BLaER1 treated with 17β-estradiol and CSF1 and Interleukin-3, amounts not matched to agents 10 nM and 100 nM (cell line): ENCODE results near the gene SORBS2.
"Not testable (repeated sequence)": the region's sequence is repeated elsewhere in the genome, so short reads cannot be mapped to it uniquely, and the experiment has no call there.

ENCODE experiments used
- H3K27ac ChIP-seq, 11 experiments: shearing (Covaris generic); formaldehyde crosslinking; 2 replicates each; pipeline ENCODE4 v1.8.1; 2022
- H3K27me3 ChIP-seq, 11 experiments: shearing (Covaris generic); formaldehyde crosslinking; 2 replicates each; pipeline ENCODE4 v1.8.1; 2022
- H3K36me3 ChIP-seq, 11 experiments: shearing (Covaris generic); formaldehyde crosslinking; 2 replicates each; pipeline ENCODE4 v1.8.1; 2022
- H3K4me1 ChIP-seq, 10 experiments: shearing (Covaris generic); formaldehyde crosslinking; 2 replicates each; pipeline ENCODE4 v1.8.1; 2022
- H3K4me2 ChIP-seq, 11 experiments: shearing (Covaris generic); formaldehyde crosslinking; 2 replicates each; pipeline ENCODE4 v1.8.1; 2022
- H3K4me3 ChIP-seq, 10 experiments: shearing (Covaris generic); formaldehyde crosslinking; 2 replicates each; pipeline ENCODE4 v1.8.1; 2022
- H3K9ac ChIP-seq, 11 experiments: shearing (Covaris generic); formaldehyde crosslinking; 2 replicates each; pipeline ENCODE4 v1.8.1; 2022
- H3K9me3 ChIP-seq, 11 experiments: shearing (Covaris generic); formaldehyde crosslinking; replicated peaks in 1 of 11; 2 replicates each; pipeline ENCODE4 v1.8.1; 2022
- H4K20me1 ChIP-seq, 11 experiments: shearing (Covaris generic); formaldehyde crosslinking; 2 replicates each; pipeline ENCODE4 v1.8.1; 2022
- Cebpa-rat ChIP-seq, 11 experiments: shearing (Covaris generic); IDR thresholded peaks; 2 replicates each; pipeline ENCODE4 v1.8.1; 2022

The SORBS2 gene

GRCh38 chr4:185721190-185722028 is 90.6 kb downstream of the SORBS2 start:
- TF ChIP-seq Cebpa-rat (IDR thresholded peaks at IDR 0.05): no peak
- no peaks in the 10 kb centered on the region for H3K9me3 ChIP-seq
- no peaks in the 10 kb centered on the region for H4K20me1 ChIP-seq
- H3K36me3 ChIP-seq: no peaks in the 10 kb centered on the region
- no peak overlapping the region for H3K27ac ChIP-seq
- no peak overlapping the region for H3K4me3 ChIP-seq
- H3K4me1 ChIP-seq: peaks cover 9 to 17% (median 14%) of the 10 kb centered on the region in 10 experiments
- no peaks in the 10 kb centered on the region for H3K27me3 ChIP-seq
- H3K4me2 ChIP-seq: no peak overlapping the region
- H3K9ac ChIP-seq: no peak overlapping the region

- no peaks in the 10 kb centered on the region for H3K36me3 ChIP-seq
- no peak overlapping the region for H3K4me2 ChIP-seq
- no peak overlapping the region for H3K9ac ChIP-seq
- H4K20me1 ChIP-seq: no peaks in the 10 kb centered on the region
- H3K4me3 ChIP-seq: no peak overlapping the region
- no peaks in the 10 kb centered on the region for H3K9me3 ChIP-seq
- H3K27ac ChIP-seq: no peak overlapping the region
- TF ChIP-seq Cebpa-rat (IDR thresholded peaks at IDR 0.05): no peak
- H3K27me3 ChIP-seq: no peaks in the 10 kb centered on the region
- H3K4me1 ChIP-seq: peaks cover 10 to 24% (median 18%) of the 10 kb centered on the region in 10 experiments
Observed at GRCh38 chr4:185719500-185719858, 92.5 kb downstream of the SORBS2 start.

- no peak overlapping the region for H3K27ac ChIP-seq
- TF ChIP-seq Cebpa-rat (IDR thresholded peaks at IDR 0.05): no peak
- no peak overlapping the region for H3K9ac ChIP-seq
- no peaks in the 10 kb centered on the region for H3K27me3 ChIP-seq
- H3K4me1 ChIP-seq: peaks cover 10 to 24% (median 18%) of the 10 kb centered on the region in 10 experiments
- no peaks in the 10 kb centered on the region for H3K9me3 ChIP-seq
- no peak overlapping the region for H3K4me2 ChIP-seq
- H4K20me1 ChIP-seq: no peaks in the 10 kb centered on the region
- no peaks in the 10 kb centered on the region for H3K36me3 ChIP-seq
- no peak overlapping the region for H3K4me3 ChIP-seq
Observed at GRCh38 chr4:185718578-185719499, 93.2 kb downstream of the SORBS2 start.

GRCh38 chr4:185717377-185717741 is 94.6 kb downstream of the SORBS2 start:
- H4K20me1 ChIP-seq: no peaks in the 10 kb centered on the region
- no peak overlapping the region for H3K27ac ChIP-seq
- no peaks in the 10 kb centered on the region for H3K9me3 ChIP-seq
- no peak overlapping the region for H3K9ac ChIP-seq
- no peak overlapping the region for H3K4me3 ChIP-seq
- no peak for TF ChIP-seq Cebpa-rat (IDR thresholded peaks at IDR 0.05)
- H3K4me2 ChIP-seq: peak overlapping the region; percentile 40 to 76 (median 67); a peak in 21 of 22 replicates
- peaks cover 10 to 24% (median 16%) of the 10 kb centered on the region in 10 experiments for H3K4me1 ChIP-seq
- no peaks in the 10 kb centered on the region for H3K27me3 ChIP-seq
- no peaks in the 10 kb centered on the region for H3K36me3 ChIP-seq

- Histone ChIP-seq H3K27ac (no peak overlapping the region), H3K4me2 (peak overlapping the region; percentile 40 to 76 (median 67)), H3K27me3 (no peaks in the 10 kb centered on the region), H4K20me1 (no peaks in the 10 kb centered on the region), H3K9ac (no peak overlapping the region), H3K9me3 (no peaks in the 10 kb centered on the region; a peak in 1 of 22 replicates), H3K4me1 (peaks cover 10 to 24% (median 16%) of the 10 kb centered on the region in 10 experiments), H3K36me3 (no peaks in the 10 kb centered on the region), H3K4me3 (no peak overlapping the region)
- no peak for TF ChIP-seq Cebpa-rat (IDR thresholded peaks at IDR 0.05)
Observed at GRCh38 chr4:185716577-185717376, 95.2 kb downstream of the SORBS2 start.

- peak overlapping the region in 10 of 11 experiments; percentile 54 to 76 (median 68); a peak in 18 of 22 replicates for H3K4me2 ChIP-seq
- H4K20me1 ChIP-seq: no peaks in the 10 kb centered on the region
- no peak overlapping the region for H3K4me3 ChIP-seq
- no peaks in the 10 kb centered on the region; a peak in 1 of 22 replicates for H3K9me3 ChIP-seq
- H3K27me3 ChIP-seq: no peaks in the 10 kb centered on the region
- H3K36me3 ChIP-seq: no peaks in the 10 kb centered on the region
- peaks cover 10 to 24% (median 16%) of the 10 kb centered on the region in 10 experiments for H3K4me1 ChIP-seq
- H3K9ac ChIP-seq: no peak overlapping the region
- no peak overlapping the region for H3K27ac ChIP-seq
- no peak for TF ChIP-seq Cebpa-rat (IDR thresholded peaks at IDR 0.05)
Observed at GRCh38 chr4:185716141-185716551, 95.8 kb downstream of the SORBS2 start.

- H3K9me3 ChIP-seq, H3K4me2 ChIP-seq, H3K27ac ChIP-seq, H3K36me3 ChIP-seq, H3K27me3 ChIP-seq, H3K4me3 ChIP-seq, H3K9ac ChIP-seq, H4K20me1 ChIP-seq: not testable (repeated sequence)
- peaks cover 10 to 24% (median 16%) of the 10 kb centered on the region in 10 experiments for H3K4me1 ChIP-seq
Observed at GRCh38 chr4:185714524-185714923, 97.5 kb downstream of the SORBS2 start.

GRCh38 chr4:185713731-185714130 is 98.3 kb downstream of the SORBS2 start:
- Histone ChIP-seq H3K36me3 (no peaks in the 10 kb centered on the region), H3K27me3 (no peaks in the 10 kb centered on the region), H3K4me1 (peaks cover 10 to 24% (median 16%) of the 10 kb centered on the region in 10 experiments), H3K27ac (no peak overlapping the region), H3K4me2 (no peak overlapping the region), H3K4me3 (no peak overlapping the region), H3K9me3 (peaks cover 0 to 10% (median 0%) of the 10 kb centered on the region in 11 experiments; a peak in 8 of 22 replicates), H4K20me1 (no peaks in the 10 kb centered on the region), H3K9ac (no peak overlapping the region)
- TF ChIP-seq Cebpa-rat (IDR thresholded peaks at IDR 0.05): no peak

GRCh38 chr4:185713272-185713671 is 98.7 kb downstream of the SORBS2 start:
- H3K4me3 ChIP-seq: no peak overlapping the region
- H3K36me3 ChIP-seq: no peaks in the 10 kb centered on the region
- H3K27me3 ChIP-seq: no peaks in the 10 kb centered on the region
- peaks cover 0 to 14% (median 0%) of the 10 kb centered on the region in 11 experiments; a peak in 9 of 22 replicates for H3K9me3 ChIP-seq
- no peak overlapping the region for H3K9ac ChIP-seq
- H3K4me1 ChIP-seq: peaks cover 10 to 24% (median 17%) of the 10 kb centered on the region in 10 experiments
- no peaks in the 10 kb centered on the region for H4K20me1 ChIP-seq
- no peak for TF ChIP-seq Cebpa-rat (IDR thresholded peaks at IDR 0.05)
- no peak overlapping the region for H3K4me2 ChIP-seq
- H3K27ac ChIP-seq: no peak overlapping the region
